PC-9 (cell line): Measurements from ENCODE around the gene GPR137B. TPM values are rescaled to one million over a fixed set of nuclear protein-coding genes. Genes with fewer than 3 reads are reported as not detected.

Source experiments
- BruUV-seq: library from RNA; stranded (reverse); fragments of 400-500 nt; replicated peaks from 2 replicates; lab custom pipeline; 2021; lab: Mats Ljungman, UMichigan
- CTCF ChIA-PET: fragments of 300-600 bp; sonication (Branson Sonifier 250); formaldehyde crosslinking; loops from one replicate; lab custom pipeline; 2022; ENCODE audit warnings: antibody characterized with exemption; lab: Charles Lee
- POLR2A ChIA-PET: fragments of 300-600 bp; sonication (Branson Sonifier 250); formaldehyde crosslinking; loops from one replicate; lab custom pipeline; 2022; ENCODE audit warnings: antibody characterized with exemption; ENCODE audit not compliant: unreplicated experiment; lab: Charles Lee
- DNase-seq, 2 experiments: peaks; one replicate each; pipeline versions ENCODE4 v3.0.0 to v3.0.0-alpha.2; 2015 to 2022; ENCODE audit warnings: mixed read lengths in 1 of 2
- H2AFZ ChIP-seq: fragments of 200-600 bp; sonication (generic); 2 replicates; pipeline ENCODE4 v1.8.1; 2017; ENCODE audit warnings: antibody characterized with exemption
- H3F3A ChIP-seq: fragments of 200-600 bp; sonication (generic); 2 replicates; pipeline ENCODE4 v1.8.1; 2017; ENCODE audit warnings: antibody characterized with exemption, mild to moderate bottlenecking, low read depth; ENCODE audit not compliant: insufficient read depth
- H3K27ac ChIP-seq: fragments of 200-600 bp; sonication (generic); 2 replicates; pipeline ENCODE4 v1.6.1; 2016; ENCODE audit warnings: mixed run types
- H3K27me3 ChIP-seq: fragments of 200-600 bp; sonication (generic); 2 replicates; pipeline ENCODE4 v1.6.1; 2016; ENCODE audit warnings: low read depth, mixed run types; ENCODE audit not compliant: insufficient read depth
- H3K36me3 ChIP-seq: fragments of 200-600 bp; sonication (generic); 2 replicates; pipeline ENCODE4 v1.6.1; 2016; ENCODE audit warnings: low read depth, mixed run types
- H3K4me1 ChIP-seq: fragments of 200-600 bp; sonication (generic); replicated peaks from 2 replicates; pipeline ENCODE4 v1.6.1; 2016; ENCODE audit warnings: mixed run types; ENCODE audit not compliant: insufficient read depth
- H3K4me2 ChIP-seq: fragments of 200-600 bp; sonication (generic); 2 replicates; pipeline ENCODE4 v1.6.1; 2017; ENCODE audit warnings: mixed run types
- H3K4me3 ChIP-seq: fragments of 200-600 bp; sonication (generic); 2 replicates; pipeline ENCODE4 v1.6.1; 2016; ENCODE audit warnings: mixed run types
- H3K79me2 ChIP-seq: fragments of 200-600 bp; sonication (generic); 2 replicates; pipeline ENCODE4 v1.6.1; 2017; ENCODE audit warnings: low read depth, mixed run types
- H3K9me2 ChIP-seq: fragments of 200-600 bp; sonication (generic); 2 replicates; pipeline ENCODE4 v1.8.1; 2017; ENCODE audit warnings: mild to moderate bottlenecking; ENCODE audit not compliant: insufficient read depth
- H3K9me3 ChIP-seq: fragments of 200-600 bp; sonication (generic); 2 replicates; pipeline ENCODE4 v1.8.1; 2016; ENCODE audit warnings: low read depth; ENCODE audit not compliant: insufficient read depth
- H4K20me1 ChIP-seq: fragments of 200-600 bp; sonication (generic); 2 replicates; pipeline ENCODE4 v1.8.1; 2017; ENCODE audit not compliant: insufficient read depth
- CTCF ChIP-seq: fragments of 200-600 bp; sonication (generic); conservative IDR thresholded peaks from 2 replicates; pipeline ENCODE4 v1.6.1; 2017; ENCODE audit warnings: mixed run types, antibody characterized with exemption, mild to moderate bottlenecking, moderate library complexity
- EZH2 ChIP-seq: fragments of 200-600 bp; sonication (generic); IDR thresholded peaks from 2 replicates; pipeline ENCODE4 v1.8.0; 2017; ENCODE audit warnings: antibody characterized with exemption, low read depth
- intact Hi-C: fragments of 100-400 bp; cut with micrococcal nuclease; formaldehyde crosslinking; loops from one replicate; pipeline ENCODE4 v1.10.0; 2022; ENCODE audit not compliant: unreplicated experiment
- total RNA-seq: library from RNA; stranded (reverse); gene quantifications from 2 replicates; pipeline ENCODE4 v1.2.3, GENCODE V29; 2021

Gene GPR137B
- total RNA-seq, 1 experiment from 2014 or later, result not detected

GRCh38 chr1:236207121-236207520 lies 64.8 kb downstream of the GPR137B start:
- Histone ChIP-seq H4K20me1 (no peaks in the 10 kb centered on the region), H3F3A (no peaks in the 10 kb centered on the region), H2AFZ (no peak overlapping the region), H3K27ac (no peak overlapping the region), H3K4me1 (no peaks in the 10 kb centered on the region), H3K27me3 (no peaks in the 10 kb centered on the region), H3K9me3 (no peaks in the 10 kb centered on the region), H3K4me2 (no peak overlapping the region), H3K79me2 (no peaks in the 10 kb centered on the region), H3K36me3 (no peaks in the 10 kb centered on the region), H3K9me2 (no peaks in the 10 kb centered on the region; the same call in 1 of the 2 replicates), H3K4me3 (no peak overlapping the region)
- DNase-seq, result no peak
- BruUV-seq, result no TSS peak
- intact Hi-C loops, result no loop called here
- ChIA-PET CTCF (no interaction called here), POLR2A (no interaction called here)
- TF ChIP-seq CTCF, result no peak
- TF ChIP-seq EZH2, result no peak

DNA sequence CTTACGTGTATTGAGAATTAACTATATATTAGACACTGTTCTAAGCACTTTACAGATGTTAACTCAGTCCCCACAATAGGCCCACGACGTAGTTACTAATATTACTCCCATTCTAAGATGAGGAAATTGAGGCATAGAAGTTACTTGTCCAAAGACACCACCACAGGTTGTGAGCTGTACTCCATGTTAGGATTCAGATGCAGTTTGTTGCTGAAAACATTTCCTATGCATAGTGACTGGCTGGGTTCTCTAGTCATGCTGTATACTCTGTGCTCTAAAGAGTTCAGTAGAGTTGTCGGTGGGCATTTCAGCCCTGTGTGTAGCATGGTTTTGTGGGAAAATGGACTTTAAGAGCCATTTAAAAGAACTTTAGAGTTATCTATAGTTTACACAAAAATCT lies 65.2 kb downstream of the GPR137B start:
- no peak overlapping the region for H3K4me2 ChIP-seq
- no peak overlapping the region for H2AFZ ChIP-seq
- no peak overlapping the region for H3K27ac ChIP-seq
- H3K9me2 ChIP-seq, result no peaks in the 10 kb centered on the region; the same call in 1 of the 2 replicates
- intact Hi-C loops, result no loop called here
- CTCF ChIA-PET, result no interaction called here
- no peaks in the 10 kb centered on the region for H3K9me3 ChIP-seq
- H3K4me1 ChIP-seq, result no peaks in the 10 kb centered on the region
- DNase-seq, result no peak
- H4K20me1 ChIP-seq, result no peaks in the 10 kb centered on the region
- TF ChIP-seq EZH2 (no peak), CTCF (no peak)
- H3K4me3 ChIP-seq, result no peak overlapping the region
- H3K27me3 ChIP-seq, result no peaks in the 10 kb centered on the region
- no peaks in the 10 kb centered on the region for H3F3A ChIP-seq
- no peaks in the 10 kb centered on the region for H3K79me2 ChIP-seq
- BruUV-seq, result no TSS peak
- POLR2A ChIA-PET, result no interaction called here
- no peaks in the 10 kb centered on the region for H3K36me3 ChIP-seq

GRCh38 chr1:236209185-236209584 lies 66.8 kb downstream of the GPR137B start:
- H3K27me3 ChIP-seq, result no peaks in the 10 kb centered on the region
- no TSS peak for BruUV-seq
- CTCF ChIA-PET, result interaction anchor here (0.6 kb wide), 1 partner anchor 1063 kb away, joined by 4 read pairs; no protein-coding TSS in a partner anchor
- no peak overlapping the region for H3K27ac ChIP-seq
- H3K36me3 ChIP-seq, result no peaks in the 10 kb centered on the region
- no peaks in the 10 kb centered on the region for H4K20me1 ChIP-seq
- DNase-seq, result no peak
- no peak overlapping the region for H3K4me2 ChIP-seq
- intact Hi-C loops, result no loop called here
- POLR2A ChIA-PET, result no interaction called here
- H3K4me3 ChIP-seq, result no peak overlapping the region
- no peaks in the 10 kb centered on the region for H3F3A ChIP-seq
- no peak for TF ChIP-seq EZH2
- no peak for TF ChIP-seq CTCF
- no peaks in the 10 kb centered on the region for H3K79me2 ChIP-seq
- no peak overlapping the region for H2AFZ ChIP-seq
- H3K9me3 ChIP-seq, result no peaks in the 10 kb centered on the region
- no peaks in the 10 kb centered on the region; the same call in 1 of the 2 replicates for H3K9me2 ChIP-seq
- no peaks in the 10 kb centered on the region for H3K4me1 ChIP-seq
